ENCODE data around the gene SLC5A11.

DNA sequence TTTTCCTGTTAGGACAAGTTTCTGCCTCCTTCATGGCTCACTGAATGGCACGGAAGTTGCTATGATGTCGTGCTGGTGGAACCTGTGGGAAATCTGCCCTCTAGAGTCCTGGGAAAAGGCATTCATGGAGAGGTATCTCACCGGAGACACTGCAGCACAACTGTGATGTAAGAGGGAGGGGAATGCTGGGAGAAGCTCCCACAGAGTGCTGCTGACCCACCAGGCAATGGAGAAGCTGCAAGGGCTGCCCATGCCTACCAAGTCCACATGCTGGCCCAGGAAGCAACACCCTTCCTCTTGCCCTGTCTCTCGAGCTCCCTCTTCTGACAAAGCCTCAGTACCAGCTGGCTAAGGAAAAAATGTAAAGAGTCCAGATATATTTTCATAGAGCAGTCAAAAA lies 45.2 kb upstream of the SLC5A11 start:
- no peak for TF ChIP-seq TEAD4 (IDR thresholded peaks at IDR 0.05)
- TF ChIP-seq RAD21 (IDR thresholded peaks at IDR 0.05; ENCODE audit: low read depth), result 0 out of 2 replicates have a peak, but pooled peaks have one; percentile 15
- no peak for TF ChIP-seq EGR1 (IDR thresholded peaks at IDR 0.05)
- TF ChIP-seq, protein P1, sequence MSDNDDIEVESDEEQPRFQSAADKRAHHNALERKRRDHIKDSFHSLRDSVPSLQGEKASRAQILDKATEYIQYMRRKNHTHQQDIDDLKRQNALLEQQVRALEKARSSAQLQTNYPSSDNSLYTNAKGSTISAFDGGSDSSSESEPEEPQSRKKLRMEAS (IDR thresholded peaks at IDR 0.05), result no peak
- TF ChIP-seq CEBPB (IDR thresholded peaks at IDR 0.05), result no peak
- TF ChIP-seq CREB1 (IDR thresholded peaks at IDR 0.05; ENCODE audit: low read depth), result no peak
- TF ChIP-seq YY1 (IDR thresholded peaks at IDR 0.05; ENCODE audit: low read depth), result no peak
- no peak for TF ChIP-seq TAF1 (IDR thresholded peaks at IDR 0.05; ENCODE audit: low read depth)
- TF ChIP-seq EP300 (IDR thresholded peaks at IDR 0.05; ENCODE audit: borderline replicate concordance), result no peak
- TF ChIP-seq, protein P2, sequence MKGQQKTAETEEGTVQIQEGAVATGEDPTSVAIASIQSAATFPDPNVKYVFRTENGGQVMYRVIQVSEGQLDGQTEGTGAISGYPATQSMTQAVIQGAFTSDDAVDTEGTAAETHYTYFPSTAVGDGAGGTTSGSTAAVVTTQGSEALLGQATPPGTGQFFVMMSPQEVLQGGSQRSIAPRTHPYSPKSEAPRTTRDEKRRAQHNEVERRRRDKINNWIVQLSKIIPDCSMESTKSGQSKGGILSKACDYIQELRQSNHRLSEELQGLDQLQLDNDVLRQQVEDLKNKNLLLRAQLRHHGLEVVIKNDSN (IDR thresholded peaks at IDR 0.05), result no peak
- no peak for TF ChIP-seq ZBTB7A (IDR thresholded peaks at IDR 0.05; ENCODE audit: low read depth)
- TF ChIP-seq FOXM1 (IDR thresholded peaks at IDR 0.05; ENCODE audit: borderline replicate concordance, low read depth), result no peak

Data from Ishikawa (cell line).